Germinal center (tissue), 1 donor: Measurements from ENCODE around the gene ANXA2.
"Not testable (repeated sequence)": the region's sequence is repeated elsewhere in the genome, so short reads cannot be mapped to it uniquely, and the experiment has no call there.

Experiments used
- DNase-seq: peaks from one replicate; pipeline ENCODE4 v3.0.0; 2012; ENCODE audit warnings: mixed read lengths, low spot score

Gene ANXA2

DNA sequence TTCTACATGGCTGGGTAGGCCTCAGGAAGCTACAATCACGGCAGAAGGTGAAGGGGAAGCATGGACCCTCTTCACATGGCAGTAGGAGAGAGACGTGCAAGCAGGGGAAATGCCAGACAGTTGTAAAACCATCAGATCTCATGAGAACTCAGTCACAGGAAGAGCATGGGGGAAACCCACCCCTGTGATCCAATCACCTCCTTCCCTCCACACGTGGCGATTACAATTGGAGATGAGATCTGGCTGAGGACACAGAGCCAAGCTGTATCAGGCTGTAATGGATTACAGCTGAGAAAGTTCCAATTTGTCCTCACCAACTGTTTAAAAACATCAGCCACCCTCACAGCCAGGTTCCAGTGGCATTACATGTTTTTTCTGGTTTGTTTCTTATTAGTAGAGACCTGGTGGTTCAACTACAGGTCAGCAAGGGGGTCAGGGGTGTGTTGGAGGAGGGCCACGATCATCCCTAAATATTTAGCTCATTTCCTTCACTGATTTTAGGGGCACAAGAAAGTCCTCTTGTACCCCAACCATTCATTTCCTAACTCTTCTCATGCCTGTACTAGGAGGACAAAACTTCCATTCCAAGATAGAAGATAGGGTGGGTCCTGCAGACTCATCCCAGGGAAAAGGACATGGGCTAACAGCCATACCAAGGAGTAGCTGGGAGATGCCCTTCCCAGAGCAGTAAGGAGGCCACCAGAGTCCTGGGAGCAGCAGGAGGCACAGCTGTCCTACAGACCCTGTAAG, 54.4 kb downstream of the ANXA2 start:
- no peak for DNase-seq

DNA sequence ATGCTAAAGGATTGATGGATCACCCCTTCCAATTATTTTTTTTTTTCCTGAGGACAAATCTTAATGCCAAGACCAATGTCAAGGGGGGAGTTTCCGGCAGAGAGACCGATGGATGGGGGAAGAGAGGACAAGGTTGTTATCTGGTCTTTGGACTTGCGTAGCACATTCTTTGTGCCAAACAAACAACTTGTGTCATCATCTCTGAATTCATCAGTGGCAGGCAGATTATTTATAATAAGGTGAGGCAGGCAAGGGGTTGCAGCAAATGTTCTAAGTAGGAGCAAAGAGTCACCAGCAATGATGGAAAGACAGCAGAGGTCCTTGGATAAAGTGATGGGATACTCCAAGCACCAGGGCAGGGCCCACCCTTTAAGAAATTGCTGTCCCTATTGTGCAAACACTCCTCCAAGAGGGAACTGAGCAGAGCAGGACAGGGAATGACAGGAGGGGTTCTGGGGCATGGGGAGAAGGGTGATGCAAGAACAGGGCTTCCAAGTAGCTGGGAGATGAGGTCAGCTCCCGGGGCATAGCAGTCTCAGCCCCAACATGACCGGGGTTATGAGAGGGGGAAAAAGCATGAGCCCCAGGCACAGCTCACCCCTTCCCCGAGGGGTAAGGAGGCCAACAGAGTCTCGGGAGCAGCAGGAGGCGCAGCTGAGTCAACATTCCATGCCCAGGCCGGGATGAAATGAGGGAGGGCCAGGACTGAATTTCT, 57.4 kb downstream of the ANXA2 start:
- no peak for DNase-seq

DNA sequence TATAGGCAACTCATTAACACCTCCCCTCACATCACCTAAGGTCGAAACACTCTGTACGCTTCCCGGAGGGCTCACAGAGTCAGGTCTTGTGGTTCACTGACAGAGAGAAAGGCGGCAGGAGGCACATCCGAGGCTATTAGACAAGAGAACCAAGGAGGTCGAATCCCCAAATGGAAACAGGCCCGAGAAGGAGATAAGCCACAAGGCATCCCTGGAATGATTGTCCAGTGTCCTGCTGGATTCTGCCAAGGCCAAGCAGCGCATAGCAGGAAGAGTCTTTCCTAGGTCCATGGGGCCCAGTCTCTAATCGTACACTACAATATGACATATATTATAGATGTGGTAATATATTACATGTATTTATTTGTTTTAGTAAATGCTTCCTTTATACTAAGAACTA, 58.5 kb downstream of the ANXA2 start:
- DNase-seq, result no peak

DNA sequence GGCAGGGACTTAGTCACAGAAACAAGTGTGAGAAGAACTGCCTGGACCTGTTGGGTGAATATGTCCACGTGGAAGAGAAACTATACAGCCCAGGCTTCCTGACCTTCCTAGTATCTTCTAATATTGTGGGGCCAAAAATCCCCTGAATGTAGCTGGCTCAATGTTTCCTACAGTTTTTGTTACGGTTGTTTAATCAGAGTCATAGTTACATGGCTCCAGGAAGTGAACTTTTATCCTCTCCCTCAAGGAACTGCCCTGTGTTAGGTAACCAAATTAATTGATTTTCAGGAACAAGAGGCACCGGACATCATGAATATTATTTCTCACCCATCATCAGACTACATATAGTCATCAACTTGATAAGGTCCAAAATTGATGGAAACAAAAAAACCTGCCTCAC, 59.0 kb downstream of the ANXA2 start:
- no peak for DNase-seq

DNA sequence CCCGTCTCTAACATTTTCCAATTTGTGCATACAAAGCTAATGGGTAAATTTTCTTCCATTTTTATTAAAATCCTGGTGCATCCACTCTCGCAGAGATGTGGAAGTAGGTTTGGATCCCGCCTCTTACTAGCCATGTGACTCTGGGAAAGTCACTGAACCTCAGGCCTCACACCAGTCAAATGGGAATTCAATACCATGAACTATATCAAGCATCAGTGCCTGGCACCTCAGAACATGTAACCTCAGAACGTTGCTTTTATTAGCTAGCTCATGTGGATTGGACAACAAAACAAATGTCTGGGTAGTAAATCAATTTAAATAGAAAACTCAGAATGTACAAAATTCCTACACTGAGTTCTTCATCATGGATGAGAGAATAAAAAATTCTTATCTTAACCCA, 60.7 kb downstream of the ANXA2 start:
- DNase-seq, result no peak

DNA sequence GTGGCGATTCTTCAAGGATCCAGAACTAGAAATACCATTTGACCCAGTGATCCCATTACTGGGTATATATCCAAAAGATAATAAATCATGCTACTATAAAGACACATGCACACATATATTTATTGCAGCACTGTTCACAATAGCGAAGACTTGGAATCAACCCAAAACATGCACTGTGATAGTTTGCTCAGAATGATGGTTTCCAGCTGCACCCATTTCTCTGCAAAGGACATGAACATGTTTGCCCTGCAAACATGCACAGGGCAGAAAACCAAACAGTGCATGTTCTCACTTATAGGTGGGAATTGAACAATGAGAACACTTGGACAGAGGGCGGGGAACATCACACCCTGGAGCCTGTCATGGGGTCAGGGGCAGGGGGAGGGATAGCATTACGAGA, 62.5 kb downstream of the ANXA2 start:
- not testable (repeated sequence) for DNase-seq

DNA sequence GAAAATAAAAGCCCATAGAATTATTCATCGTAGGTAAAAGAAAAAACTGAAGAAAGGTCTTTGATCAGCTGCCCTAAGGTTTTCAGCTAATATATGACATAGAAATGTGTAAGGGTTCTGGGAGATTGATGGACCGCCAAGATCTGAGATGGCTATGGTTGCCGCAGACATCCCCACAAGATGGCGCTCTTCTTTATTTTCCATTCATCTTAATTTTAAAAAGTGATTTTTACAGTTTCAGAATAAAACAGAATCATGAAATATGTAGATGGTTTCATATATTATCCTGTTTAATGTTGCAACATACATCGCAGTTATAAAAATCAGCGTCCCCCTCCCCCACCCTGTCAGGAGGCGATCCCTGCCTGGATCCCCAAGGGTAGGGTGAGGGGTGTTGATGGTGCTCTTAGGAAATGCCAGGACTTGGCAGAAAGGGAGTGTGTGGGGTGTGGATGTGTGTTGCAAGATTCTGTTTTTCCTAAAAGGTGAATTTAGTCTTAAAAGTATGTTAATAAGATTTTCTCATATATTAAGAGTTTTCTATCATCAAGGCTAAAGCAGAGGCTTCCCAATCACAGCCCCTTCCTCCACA, 68.8 kb downstream of the ANXA2 start:
- DNase-seq, result peak; percentile 18

DNA sequence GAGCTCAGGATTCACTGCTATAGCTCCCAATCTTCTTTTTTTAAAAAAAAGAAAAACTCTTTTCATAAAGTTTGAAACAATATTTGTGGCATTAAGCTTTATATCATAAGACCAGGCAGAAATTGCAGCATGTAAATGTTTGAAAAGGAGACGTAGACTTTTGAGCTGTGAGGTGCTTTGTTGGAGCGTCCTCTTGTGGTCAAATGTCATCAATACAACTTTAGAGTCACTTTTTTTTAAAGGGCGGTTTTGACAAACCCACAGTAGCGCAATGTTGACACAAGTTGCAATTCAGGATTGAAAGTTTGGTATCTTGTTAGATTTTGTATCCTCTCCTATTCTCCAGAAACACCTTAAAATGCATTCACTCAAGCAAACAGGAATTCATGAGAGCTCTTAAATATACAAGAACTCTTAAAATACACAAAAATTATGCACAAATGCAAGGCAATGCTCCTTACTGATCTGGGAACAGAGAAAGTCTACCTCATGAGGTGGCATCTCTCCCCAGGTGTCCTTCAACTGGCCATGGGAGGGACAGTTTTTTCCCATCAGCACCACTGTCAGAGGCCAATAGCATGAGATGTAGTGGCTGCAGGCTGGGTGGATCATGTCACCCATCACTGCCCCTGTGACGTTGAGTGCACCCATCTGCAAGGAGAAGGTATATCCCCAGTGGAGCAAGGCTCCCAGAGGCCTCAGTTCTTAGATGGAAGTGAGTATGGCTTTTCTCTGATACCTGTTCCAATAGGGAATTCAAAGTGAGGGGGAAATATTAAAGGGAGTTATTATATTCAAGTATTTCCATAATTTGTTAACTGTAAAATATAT, 70.7 kb downstream of the ANXA2 start:
- DNase-seq, result no peak

DNA sequence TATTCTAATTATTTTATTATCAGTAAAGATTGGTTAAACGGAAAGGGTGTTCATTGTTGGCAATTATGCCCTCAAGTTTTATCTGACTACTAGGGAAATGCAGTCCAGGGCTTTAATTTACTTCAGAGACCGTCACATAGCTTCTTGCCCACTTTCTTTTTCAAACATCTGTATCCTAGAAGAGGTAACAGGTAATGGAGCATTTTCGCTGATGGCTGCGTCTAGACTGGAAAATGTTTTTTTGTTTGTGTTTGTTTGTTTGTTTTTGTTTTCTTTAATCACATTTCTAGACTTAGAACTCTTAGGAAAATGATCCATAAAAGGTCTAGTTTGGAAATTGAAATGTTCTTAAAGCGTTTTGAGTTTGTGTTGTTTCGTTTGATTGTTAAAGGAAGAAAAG, 71.4 kb downstream of the ANXA2 start:
- no peak for DNase-seq

DNA sequence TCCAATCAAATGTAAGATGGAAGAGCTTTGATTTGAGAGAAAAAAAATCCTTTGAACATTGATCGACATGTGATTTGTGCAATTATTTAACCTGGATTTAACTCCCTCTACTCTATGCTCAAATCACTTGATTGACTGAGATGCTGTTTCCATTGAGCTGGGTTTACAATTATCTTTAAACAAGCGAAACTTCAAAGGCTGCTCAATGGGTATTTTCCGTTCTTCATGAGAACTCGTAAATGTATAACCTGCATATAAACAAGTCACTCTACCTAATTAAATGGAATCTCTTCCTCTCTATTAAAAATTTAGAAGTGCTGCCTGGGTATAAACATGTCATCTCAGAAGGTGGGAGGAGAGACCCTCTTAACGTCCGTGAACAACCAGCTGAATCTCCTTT, 71.9 kb downstream of the ANXA2 start:
- no peak for DNase-seq

DNA sequence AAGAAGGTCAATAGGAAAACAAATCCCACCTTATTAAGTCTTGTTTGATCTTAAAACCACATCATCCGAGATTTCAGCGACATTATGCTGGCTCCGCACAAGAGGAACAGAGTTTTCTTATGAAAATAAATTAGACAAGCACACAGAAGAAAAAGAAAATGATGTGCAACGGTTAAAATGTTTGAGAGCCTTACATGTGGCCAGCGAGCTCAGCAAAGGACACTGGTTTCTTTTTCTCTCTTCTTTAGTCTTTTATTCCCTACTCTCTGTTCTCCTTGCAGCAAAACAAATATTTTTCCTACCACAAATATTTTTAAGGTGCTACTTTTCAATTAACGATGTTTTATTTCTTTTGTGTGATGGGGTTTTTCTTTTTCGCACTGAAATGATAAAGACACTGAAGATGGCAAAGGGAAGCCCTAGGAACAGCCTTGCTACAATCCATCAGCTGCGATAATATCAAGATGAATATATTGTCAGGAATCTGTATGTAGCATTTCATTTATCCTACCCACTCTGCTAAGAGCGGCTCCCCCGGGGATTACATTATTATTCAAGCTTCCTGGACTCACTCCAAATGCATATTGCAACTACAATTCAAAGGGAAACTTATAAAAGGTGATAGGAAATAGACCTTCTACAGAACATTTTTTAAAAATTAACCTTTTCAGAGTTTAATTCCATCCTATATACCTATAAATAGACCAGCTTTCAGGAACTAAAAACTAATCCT, 72.9 kb downstream of the ANXA2 start:
- no peak for DNase-seq

DNA sequence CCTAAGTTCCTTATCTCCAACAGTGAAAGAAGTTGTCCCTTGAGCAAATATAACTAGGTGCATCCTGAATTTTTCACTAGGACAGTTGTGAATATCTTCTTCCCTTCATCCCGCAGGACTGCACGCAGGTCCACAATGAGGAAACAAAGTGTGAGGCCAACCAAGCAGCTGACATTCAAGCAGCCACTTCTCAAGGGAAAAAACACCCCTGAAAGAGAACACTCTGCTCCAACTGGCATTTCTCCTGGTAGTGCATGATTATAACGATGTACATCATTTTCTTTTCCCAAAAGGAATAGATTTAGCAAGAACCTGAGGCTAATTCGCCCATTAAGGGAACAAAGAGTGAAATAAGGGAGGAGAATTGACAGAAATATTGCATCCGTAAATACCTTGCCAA, 74.5 kb downstream of the ANXA2 start:
- DNase-seq, result no peak

DNA sequence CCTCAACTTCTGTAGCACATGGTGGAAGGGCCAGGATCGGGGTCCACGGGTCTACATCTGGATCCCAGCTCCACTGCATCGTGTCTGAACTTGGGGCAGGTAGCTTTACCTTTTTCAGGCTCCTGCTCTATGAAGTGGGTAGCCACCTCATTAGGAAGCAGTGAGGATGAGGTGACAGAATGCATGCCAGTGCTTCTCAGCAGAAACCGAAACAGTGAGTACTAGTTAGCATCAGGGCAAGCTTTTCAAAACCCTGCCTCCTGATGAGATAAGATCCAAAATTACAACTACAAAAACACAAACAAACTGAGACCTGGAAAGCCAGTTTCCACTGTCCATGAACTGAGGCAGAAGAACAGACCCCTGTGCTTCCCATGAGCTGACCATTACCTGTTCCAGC, 77.4 kb downstream of the ANXA2 start:
- DNase-seq, result no peak

DNA sequence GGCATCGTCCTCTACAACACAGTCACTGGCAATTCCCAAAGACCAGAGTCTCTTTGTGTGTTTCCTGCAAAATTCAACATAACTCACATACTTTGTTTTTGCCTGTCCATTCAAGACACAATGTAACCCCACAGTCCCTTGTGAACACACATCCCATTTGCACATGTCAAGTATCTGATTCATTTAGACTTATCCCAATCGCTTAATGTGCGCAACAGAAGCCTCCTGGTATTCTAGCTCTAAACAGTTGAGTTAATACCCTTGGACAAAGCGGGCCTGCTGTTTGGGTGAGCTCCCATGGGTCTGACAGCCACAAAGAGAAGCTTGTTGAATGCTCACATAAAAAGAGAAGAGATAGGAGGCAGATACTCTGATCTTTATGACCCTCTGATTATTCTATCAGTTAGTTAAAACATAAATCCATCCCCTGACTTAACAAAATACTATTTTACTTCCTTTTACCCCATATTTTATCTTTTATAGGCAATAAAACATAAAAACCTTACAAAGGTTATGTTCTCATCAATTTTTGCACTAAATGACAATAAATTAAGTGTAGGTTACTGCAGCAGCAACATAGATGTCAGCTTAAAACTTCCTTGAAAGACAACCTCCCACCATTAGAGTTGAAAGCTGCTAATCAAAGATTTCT, 79.4 kb downstream of the ANXA2 start:
- DNase-seq, result no peak

DNA sequence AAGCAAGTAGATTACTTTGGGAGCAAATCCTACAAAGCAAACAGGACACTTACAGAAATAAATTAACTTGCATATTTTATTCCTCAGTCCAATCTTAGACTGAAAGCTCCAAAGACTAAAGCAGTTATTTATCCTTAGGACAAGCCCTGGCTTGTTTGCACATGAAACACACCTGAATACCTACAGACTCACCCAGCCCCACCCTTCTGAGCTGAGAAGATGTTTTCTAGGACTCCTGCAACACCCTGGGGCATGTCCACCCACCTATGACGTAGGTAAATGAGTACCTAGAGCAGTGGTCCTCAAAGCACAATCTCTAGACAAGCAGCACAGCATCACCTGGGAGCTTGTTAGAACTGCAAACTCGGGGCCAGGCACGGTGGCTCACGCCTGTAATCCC, 80.8 kb downstream of the ANXA2 start:
- DNase-seq, result no peak

DNA sequence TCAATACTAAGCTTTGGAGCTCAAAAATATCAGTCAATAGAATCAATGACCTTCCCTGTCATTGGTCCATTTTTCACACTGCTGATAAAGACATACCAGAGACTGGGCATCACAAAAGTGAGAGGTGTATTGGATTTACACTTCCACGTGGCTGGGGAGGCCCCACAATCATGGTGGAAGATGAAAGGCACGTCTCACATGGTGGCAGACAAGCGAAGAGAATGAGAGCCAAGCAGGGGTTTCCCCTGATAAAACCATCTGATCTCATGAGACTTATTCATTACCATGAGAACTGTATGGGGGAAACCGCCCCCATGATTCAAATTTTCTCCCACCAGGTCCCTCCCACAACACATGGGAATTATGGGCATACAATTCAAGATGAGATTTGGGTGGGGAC, 81.9 kb downstream of the ANXA2 start:
- no peak for DNase-seq

DNA sequence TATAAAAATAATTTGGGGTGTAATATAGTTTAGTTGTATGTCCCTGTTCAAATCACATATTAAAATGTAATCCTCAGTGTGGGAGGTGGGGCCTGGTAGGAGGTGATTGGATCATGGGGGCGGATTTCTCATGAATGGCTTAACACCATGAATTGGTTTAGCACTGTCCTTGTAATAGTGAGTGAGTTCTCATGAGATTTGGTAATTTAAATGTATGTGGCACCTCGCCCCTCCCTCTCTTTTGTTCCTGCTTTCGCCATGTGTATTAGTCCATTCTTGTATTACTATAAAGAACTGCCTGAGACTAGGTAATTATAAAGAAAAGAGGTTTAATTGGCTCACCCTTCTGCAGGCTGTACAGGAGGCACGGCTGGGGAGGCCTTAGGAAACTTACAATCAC, 83.9 kb downstream of the ANXA2 start:
- no peak for DNase-seq

DNA sequence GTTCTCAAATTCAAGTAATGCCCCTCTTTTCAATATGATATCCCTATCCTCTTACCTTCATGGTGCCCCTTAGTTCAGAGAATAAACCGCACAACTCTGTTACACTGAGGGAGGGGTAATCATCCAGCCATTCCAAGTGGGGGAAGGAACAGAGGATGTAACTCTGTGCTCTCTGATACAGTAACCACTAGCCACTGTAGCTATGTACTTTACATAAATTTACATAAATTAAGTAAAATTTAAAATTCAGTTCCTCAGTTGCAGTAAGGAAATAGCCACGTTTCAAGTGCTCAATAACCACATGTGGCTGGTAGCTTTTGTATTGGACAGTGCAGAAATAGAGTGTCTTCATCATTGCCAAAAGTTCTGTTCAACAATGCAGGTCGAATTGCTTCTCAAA, 90.8 kb downstream of the ANXA2 start:
- no peak for DNase-seq

DNA sequence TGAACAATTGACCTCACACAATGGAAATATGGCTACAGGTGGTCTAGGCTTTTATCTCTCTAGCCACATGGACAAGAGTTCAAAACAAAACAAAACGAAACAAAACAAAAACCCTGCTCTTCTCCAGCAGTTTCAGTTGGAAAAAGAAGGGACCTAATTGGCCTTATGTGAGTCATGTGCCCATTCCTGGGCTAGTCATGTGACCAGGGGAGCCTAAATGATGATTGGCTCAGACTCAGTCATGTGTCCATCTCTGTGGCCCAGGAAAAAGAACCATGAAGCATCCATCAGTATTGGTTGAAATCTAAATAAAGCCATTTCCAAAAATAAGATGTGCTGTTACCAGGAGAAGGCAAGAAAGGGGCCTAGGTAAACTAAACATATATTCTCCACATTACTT, 96.8 kb downstream of the ANXA2 start:
- DNase-seq, result no peak

DNA sequence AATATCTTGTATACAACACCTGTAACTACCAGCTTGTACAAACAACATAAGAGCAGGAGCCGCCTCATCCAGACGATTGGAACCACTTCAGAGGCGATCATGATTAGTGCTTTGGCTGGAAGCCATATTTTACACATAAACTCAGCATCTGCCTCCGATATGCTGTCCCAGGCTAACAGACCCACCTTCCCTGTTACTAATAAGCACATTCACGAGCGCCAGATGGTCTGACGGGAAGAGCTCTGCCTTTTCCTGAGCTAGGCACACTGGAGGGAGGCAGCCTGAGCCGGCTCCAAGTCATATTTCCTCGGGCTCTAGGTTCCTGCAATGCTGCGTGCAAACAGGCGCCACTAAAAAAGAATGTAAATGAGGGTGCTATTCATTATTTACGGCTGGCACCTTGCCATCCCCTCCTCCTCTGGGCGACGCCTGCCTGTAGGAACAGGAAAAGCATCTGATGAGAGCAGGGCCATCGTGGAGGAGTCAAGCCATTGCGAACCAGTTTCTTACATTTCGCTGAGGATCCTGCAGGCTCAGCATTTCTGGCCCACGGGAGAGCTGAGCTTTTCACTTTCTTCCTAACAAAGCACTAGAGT, 98.2 kb downstream of the ANXA2 start:
- DNase-seq, result no peak
